Measurements from ENCODE around the gene PHTF2. TPM values are rescaled to one million over a fixed set of nuclear protein-coding genes. Genes with fewer than 3 reads are reported as not detected.

The PHTF2 gene
- total and polyA plus RNA-seq, 2 donors (not counting 3 experiments of a cell fraction or from before 2014, with no cell fraction given), result 13.3 to 21.4 TPM

DNA sequence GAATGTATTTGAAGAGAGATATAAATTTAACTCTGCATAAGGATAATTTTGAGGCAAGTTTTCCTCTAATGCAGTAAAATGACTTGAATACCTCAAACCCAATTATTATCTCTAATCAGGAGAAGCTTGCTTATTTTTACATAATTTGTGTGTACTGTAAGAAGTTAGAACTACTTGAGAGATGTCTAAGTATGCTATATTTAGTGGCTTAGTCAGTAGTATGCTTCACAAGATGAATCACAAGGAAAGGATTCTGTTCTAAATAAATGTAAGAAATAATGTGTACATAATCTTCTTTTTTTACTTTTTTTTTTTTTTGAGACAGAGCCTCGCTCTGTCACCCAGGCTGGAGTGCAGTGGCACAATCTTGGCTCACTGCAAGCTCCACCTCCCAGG is 13.7 kb downstream of the PHTF2 start:
- Histone ChIP-seq H3K4me2 (ENCODE audit: insufficient read depth, low read length) (peak overlapping the region; percentile 62), H3K9me1 (replicated peaks; ENCODE audit: control insufficient read depth, extremely low read depth, insufficient read depth, low read length) (no peaks in the 10 kb centered on the region), H3K9me3 (replicated peaks; ENCODE audit: control insufficient read depth, insufficient read depth, low read length) (no peaks in the 10 kb centered on the region), H3K4me3 (replicated peaks in 1 of 3; ENCODE audit: insufficient read depth in 1 of 3, low read depth in 1 of 3, low read length in 3 of 3) (no peak overlapping the region), H3K79me2 (ENCODE audit: control insufficient read depth, insufficient read depth, low read length) (peaks cover 40% of the 10 kb centered on the region), H4K20me1 (replicated peaks; ENCODE audit: control insufficient read depth, extremely low read depth, insufficient read depth, low read length) (no peaks in the 10 kb centered on the region), H3K4me1 (ENCODE audit: control insufficient read depth, extremely low read depth, insufficient read depth, low read length) (peaks cover 9% of the 10 kb centered on the region), H3K27ac (ENCODE audit: insufficient read depth, low read depth, low read length) (peak overlapping the region; percentile 55), H2AFZ (ENCODE audit: low read depth, low read length) (no peak overlapping the region), H3K27me3 (ENCODE audit: control insufficient read depth in 2 of 2, insufficient read depth in 2 of 2, low read length in 2 of 2) (no peaks in the 10 kb centered on the region), H3K36me3 (ENCODE audit: control insufficient read depth in 2 of 2, extremely low read depth in 1 of 2, insufficient read depth in 2 of 2, low read length in 2 of 2) (no peaks in the 10 kb centered on the region), H3K9ac (replicated peaks; ENCODE audit: extremely low read depth, insufficient read depth, low read length) (no peak overlapping the region)
- FAIRE-seq (no peak), DNase-seq (ENCODE audit: low read depth, low spot score) (no peak)
- ChIA-PET CTCF (interaction anchor here (0.9 to 1.4 kb wide), 8 partner anchors 9 to 160 kb away, joined by 3 to 6 read pairs (median 3); partner anchors contain the start of genes PHTF2 and TMEM60), POLR2A (interaction anchor here (0.5 to 1.9 kb wide), 2 partner anchors 14 to 49 kb away, joined by 4 read pairs; partner anchors contain the start of genes PHTF2 and TMEM60)
- BruUV-seq (replicated peaks), result TSS peak; percentile 41
- intact Hi-C loops (cut with micrococcal nuclease), result loop anchor here (1.0 kb wide), 1 partner anchor 22 kb away; no protein-coding TSS in a partner anchor
- TF ChIP-seq FOS (IDR thresholded peaks at IDR 0.05; ENCODE audit: borderline replicate concordance, insufficient read depth, low read length), result peak; percentile 11
- TF ChIP-seq, protein P1, sequence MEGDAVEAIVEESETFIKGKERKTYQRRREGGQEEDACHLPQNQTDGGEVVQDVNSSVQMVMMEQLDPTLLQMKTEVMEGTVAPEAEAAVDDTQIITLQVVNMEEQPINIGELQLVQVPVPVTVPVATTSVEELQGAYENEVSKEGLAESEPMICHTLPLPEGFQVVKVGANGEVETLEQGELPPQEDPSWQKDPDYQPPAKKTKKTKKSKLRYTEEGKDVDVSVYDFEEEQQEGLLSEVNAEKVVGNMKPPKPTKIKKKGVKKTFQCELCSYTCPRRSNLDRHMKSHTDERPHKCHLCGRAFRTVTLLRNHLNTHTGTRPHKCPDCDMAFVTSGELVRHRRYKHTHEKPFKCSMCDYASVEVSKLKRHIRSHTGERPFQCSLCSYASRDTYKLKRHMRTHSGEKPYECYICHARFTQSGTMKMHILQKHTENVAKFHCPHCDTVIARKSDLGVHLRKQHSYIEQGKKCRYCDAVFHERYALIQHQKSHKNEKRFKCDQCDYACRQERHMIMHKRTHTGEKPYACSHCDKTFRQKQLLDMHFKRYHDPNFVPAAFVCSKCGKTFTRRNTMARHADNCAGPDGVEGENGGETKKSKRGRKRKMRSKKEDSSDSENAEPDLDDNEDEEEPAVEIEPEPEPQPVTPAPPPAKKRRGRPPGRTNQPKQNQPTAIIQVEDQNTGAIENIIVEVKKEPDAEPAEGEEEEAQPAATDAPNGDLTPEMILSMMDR (IDR thresholded peaks at IDR 0.05; ENCODE audit: extremely low read depth in 1 of 2, insufficient read depth in 1 of 2, low read depth in 1 of 2, low read length in 2 of 2), result no peak
- dilution Hi-C loops (cut with MboI; ENCODE audit: extremely low pct_ligation_motif_present, low sequenced_read_pairs), result no loop called here

GRCh38 chr7:77813180-77813579 is 14.6 kb downstream of the PHTF2 start:
- Histone ChIP-seq H3K9me1 (replicated peaks; ENCODE audit: control insufficient read depth, extremely low read depth, insufficient read depth, low read length) (no peaks in the 10 kb centered on the region), H3K9me3 (replicated peaks; ENCODE audit: control insufficient read depth, insufficient read depth, low read length) (no peaks in the 10 kb centered on the region), H3K27ac (ENCODE audit: insufficient read depth, low read depth, low read length) (no peak overlapping the region), H3K9ac (replicated peaks; ENCODE audit: extremely low read depth, insufficient read depth, low read length) (no peak overlapping the region), H3K4me3 (replicated peaks in 1 of 3; ENCODE audit: insufficient read depth in 1 of 3, low read depth in 1 of 3, low read length in 3 of 3) (no peak overlapping the region), H3K4me1 (ENCODE audit: control insufficient read depth, extremely low read depth, insufficient read depth, low read length) (peaks cover 9% of the 10 kb centered on the region), H2AFZ (ENCODE audit: low read depth, low read length) (no peak overlapping the region), H3K36me3 (ENCODE audit: control insufficient read depth in 2 of 2, extremely low read depth in 1 of 2, insufficient read depth in 2 of 2, low read length in 2 of 2) (no peaks in the 10 kb centered on the region), H4K20me1 (replicated peaks; ENCODE audit: control insufficient read depth, extremely low read depth, insufficient read depth, low read length) (no peaks in the 10 kb centered on the region), H3K79me2 (ENCODE audit: control insufficient read depth, insufficient read depth, low read length) (peaks cover 34% of the 10 kb centered on the region), H3K27me3 (ENCODE audit: control insufficient read depth in 2 of 2, insufficient read depth in 2 of 2, low read length in 2 of 2) (no peaks in the 10 kb centered on the region), H3K4me2 (ENCODE audit: insufficient read depth, low read length) (no peak overlapping the region)
- intact Hi-C loops (cut with micrococcal nuclease), result no loop called here
- ChIA-PET CTCF (interaction anchor here (0.7 to 1.4 kb wide), 2 partner anchors 10 to 161 kb away, joined by 3 read pairs; no protein-coding TSS in a partner anchor), POLR2A (no interaction called here)
- DNase-seq (ENCODE audit: low read depth, low spot score) (no peak), FAIRE-seq (no peak)
- BruUV-seq (replicated peaks), result no TSS peak
- TF ChIP-seq, protein P1 (IDR thresholded peaks at IDR 0.05; ENCODE audit: extremely low read depth in 1 of 2, insufficient read depth in 1 of 2, low read depth in 1 of 2, low read length in 2 of 2), result no peak
- TF ChIP-seq GATA2 (IDR thresholded peaks at IDR 0.05; ENCODE audit: insufficient read depth, insufficient read length, low read depth, low read length), result no peak
- TF ChIP-seq MYC (IDR thresholded peaks at IDR 0.05; ENCODE audit: low read depth, low read length), result no peak
- TF ChIP-seq JUN (IDR thresholded peaks at IDR 0.05; ENCODE audit: borderline replicate concordance, insufficient read depth, insufficient read length, low read depth), result no peak
- TF ChIP-seq FOS (IDR thresholded peaks at IDR 0.05; ENCODE audit: borderline replicate concordance, insufficient read depth, low read length), result no peak
- TF ChIP-seq, protein P2, sequence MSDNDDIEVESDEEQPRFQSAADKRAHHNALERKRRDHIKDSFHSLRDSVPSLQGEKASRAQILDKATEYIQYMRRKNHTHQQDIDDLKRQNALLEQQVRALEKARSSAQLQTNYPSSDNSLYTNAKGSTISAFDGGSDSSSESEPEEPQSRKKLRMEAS (IDR thresholded peaks at IDR 0.05; ENCODE audit: insufficient read depth, insufficient read length), result no peak
- no peak for TF ChIP-seq EZH2 (IDR thresholded peaks at IDR 0.05; ENCODE audit: borderline replicate concordance, low read depth, low read length, severe bottlenecking)
- TF ChIP-seq POLR2A (IDR thresholded peaks at IDR 0.05; ENCODE audit: low read depth, low read length), result no peak
- TF ChIP-seq POLR2AphosphoS5 (IDR thresholded peaks at IDR 0.05; ENCODE audit: insufficient read depth, low read depth, low read length), result no peak
- dilution Hi-C loops (cut with MboI; ENCODE audit: extremely low pct_ligation_motif_present, low sequenced_read_pairs), result no loop called here
